ENCODE measurements around the gene CTSV. TPM values are rescaled to one million over a fixed set of nuclear protein-coding genes. Genes with fewer than 3 reads are reported as not detected.
"Not testable (repeated sequence)": the region's sequence is repeated elsewhere in the genome, so short reads cannot be mapped to it uniquely, and the experiment has no call there.

The CTSV gene
- total RNA-seq, 5 donors from 2014 or later (not counting 1 experiment from before 2014, with no cell fraction given): 0.08 to 0.23 TPM; not detected in 3

DNA sequence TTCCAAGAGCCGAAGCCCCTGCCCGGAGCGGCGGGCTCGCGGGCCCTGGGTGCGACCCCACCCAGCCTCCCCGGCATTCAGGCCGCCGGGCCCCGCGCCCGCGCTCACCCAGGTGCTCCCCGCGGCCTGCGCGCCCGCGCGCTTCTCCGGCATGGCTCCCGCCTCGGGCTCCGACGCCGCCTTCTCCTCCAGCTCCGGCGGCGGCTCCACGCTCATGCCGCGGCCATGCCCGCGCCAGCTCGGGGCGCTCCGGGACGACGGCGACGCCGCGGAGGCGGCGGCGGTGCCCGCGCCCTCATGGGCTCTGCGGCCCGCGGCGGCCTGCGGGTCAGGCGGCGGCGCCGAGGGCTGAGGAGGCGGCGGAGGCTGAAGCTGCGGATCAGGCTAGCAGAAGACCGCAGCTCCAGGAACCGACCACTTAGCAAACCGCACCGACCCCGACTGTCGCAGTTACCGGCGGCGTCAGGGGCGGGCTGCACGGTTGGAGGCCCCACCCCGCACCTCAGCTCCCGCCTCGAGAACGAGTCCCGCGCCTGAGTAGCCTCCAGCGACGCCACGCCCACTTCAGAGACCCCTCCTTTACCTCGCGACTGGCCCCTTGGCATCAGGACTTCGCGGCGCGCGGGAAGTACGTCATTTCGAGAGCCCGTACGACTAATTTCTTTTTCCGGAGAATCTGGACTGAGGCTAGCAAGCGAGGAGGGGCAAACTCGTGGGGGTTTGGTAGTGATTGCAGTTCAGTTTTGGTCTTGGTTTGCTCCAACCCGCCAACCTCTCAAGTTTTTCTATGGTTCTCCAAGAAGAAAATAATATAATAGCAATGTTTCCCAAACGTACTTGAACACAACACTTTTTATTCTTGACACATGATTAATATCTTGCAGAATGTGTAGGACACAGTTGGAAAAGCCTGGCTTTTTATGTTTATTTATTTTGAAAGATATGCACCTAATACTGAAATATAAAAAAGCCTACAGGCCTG lies 25.5 kb downstream of the CTSV start:
- Histone ChIP-seq H3K4me3 (ENCODE audit: control insufficient read depth in 1 of 2, extremely low read depth in 1 of 2, low read length in 1 of 2) (peak overlapping the region; percentile 44 to 60), H3K27ac (ENCODE audit: low read length) (peak overlapping the region; percentile 83)
- peaks cover 12 to 21% (median 15%) of the 10 kb centered on the region in 3 donors for H3K4me1 Mint-ChIP-seq
- POLR2A ChIA-PET; CTCF ChIA-PET; H3K9me3 Mint-ChIP-seq; H3K27me3 ChIP-seq (replicated peaks in 1 of 2; ENCODE audit: control insufficient read depth in 2 of 2, extremely low read depth in 1 of 2, insufficient read depth in 2 of 2, low read length in 1 of 2); H3K36me3 Mint-ChIP-seq; H3K9me3 ChIP-seq; H3K27me3 Mint-ChIP-seq; H3K36me3 ChIP-seq (ENCODE audit: control insufficient read depth in 2 of 2, extremely low read depth in 1 of 2, insufficient read depth in 1 of 2, low read length in 1 of 2); H3K4me1 ChIP-seq (ENCODE audit: control insufficient read depth in 1 of 2, extremely low read depth in 1 of 2, insufficient read depth in 2 of 2, low read length in 2 of 2): not testable (repeated sequence)
- ATAC-seq (replicated peaks in 1 of 4) (peak; percentile 93 to 97 (median 96)), DNase-seq (peak; percentile 50 to 79 (median 62))
- WGBS (ENCODE audit: insufficient coverage): 0% methylated on average over 23 of the region's 97 CpGs
- peak overlapping the region; percentile 86 to 89 (median 89) for H3K4me3 Mint-ChIP-seq
- H3K27ac Mint-ChIP-seq: peak overlapping the region; percentile 88 to 89

DNA sequence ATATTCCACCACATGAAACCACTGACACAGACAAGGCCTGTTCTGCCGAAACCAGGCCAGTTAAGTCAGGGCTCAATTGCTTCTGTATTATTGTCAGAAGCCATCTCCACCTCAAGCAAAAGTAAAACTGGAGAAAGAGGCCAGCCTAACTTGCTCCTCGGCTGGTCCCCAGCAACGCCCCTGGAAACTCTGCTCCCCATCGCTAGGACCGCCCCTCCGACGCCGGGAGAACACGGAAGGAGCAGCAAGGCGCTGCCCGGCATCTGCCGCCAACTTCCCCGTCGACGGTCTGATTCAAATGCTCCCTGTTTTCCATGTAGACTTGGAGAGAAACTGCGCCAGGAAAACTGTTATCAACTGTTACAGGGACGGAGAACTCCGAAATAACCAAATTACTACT lies 26.3 kb downstream of the CTSV start:
- ATAC-seq (replicated peaks in 1 of 4) (peak; percentile 25 to 43 (median 32)), DNase-seq (peak in 7 of 35 experiments; percentile 2 to 29 (median 10))
- POLR2A ChIA-PET; H3K36me3 Mint-ChIP-seq; H3K27me3 ChIP-seq (replicated peaks in 1 of 2; ENCODE audit: control insufficient read depth in 2 of 2, extremely low read depth in 1 of 2, insufficient read depth in 2 of 2, low read length in 1 of 2); CTCF ChIA-PET; H3K4me1 ChIP-seq (ENCODE audit: control insufficient read depth in 1 of 2, extremely low read depth in 1 of 2, insufficient read depth in 2 of 2, low read length in 2 of 2); H3K9me3 Mint-ChIP-seq; H3K36me3 ChIP-seq (ENCODE audit: control insufficient read depth in 2 of 2, extremely low read depth in 1 of 2, insufficient read depth in 1 of 2, low read length in 1 of 2); H3K27me3 Mint-ChIP-seq; H3K9me3 ChIP-seq: not testable (repeated sequence)
- Mint-ChIP-seq H3K27ac (peak overlapping the region; percentile 79 to 81), H3K4me1 (peaks cover 12 to 21% (median 15%) of the 10 kb centered on the region in 3 donors), H3K4me3 (peak overlapping the region; percentile 81 to 86 (median 84))
- Histone ChIP-seq H3K27ac (ENCODE audit: low read length) (peak overlapping the region; percentile 44), H3K4me3 (ENCODE audit: control insufficient read depth in 1 of 2, extremely low read depth in 1 of 2, low read length in 1 of 2) (peak overlapping the region; percentile 44)
- 17% methylated on average over 1 of the region's 18 CpGs for WGBS (ENCODE audit: insufficient coverage)

DNA sequence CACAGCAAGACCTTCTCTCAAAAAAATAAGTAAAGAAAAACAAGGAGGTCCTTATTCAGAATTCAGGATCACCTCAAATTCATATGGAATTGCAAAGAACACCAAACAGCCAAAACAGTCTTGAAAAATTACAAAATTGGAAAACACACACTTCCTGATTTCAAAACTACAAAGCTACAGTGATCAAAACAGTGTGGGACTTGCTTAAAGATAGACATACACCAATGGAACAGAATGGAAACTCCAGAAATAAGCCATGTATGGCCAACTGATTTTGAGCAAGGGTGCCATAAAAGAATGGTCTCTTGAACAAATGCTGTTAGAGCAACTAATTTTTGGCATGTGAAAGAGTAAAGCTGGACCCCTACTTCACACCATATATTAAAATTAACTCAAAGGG lies 36.7 kb downstream of the CTSV start:
- H3K27ac ChIP-seq (ENCODE audit: low read length); H3K27ac Mint-ChIP-seq; H3K4me3 Mint-ChIP-seq; H3K4me3 ChIP-seq (ENCODE audit: control insufficient read depth in 1 of 2, extremely low read depth in 1 of 2, low read length in 1 of 2); H3K9me3 Mint-ChIP-seq; CTCF ChIA-PET; ATAC-seq (replicated peaks in 1 of 4); H3K27me3 Mint-ChIP-seq; DNase-seq; H3K9me3 ChIP-seq; H3K4me1 ChIP-seq (ENCODE audit: control insufficient read depth in 1 of 2, extremely low read depth in 1 of 2, insufficient read depth in 2 of 2, low read length in 2 of 2); POLR2A ChIA-PET; H3K27me3 ChIP-seq (replicated peaks in 1 of 2; ENCODE audit: control insufficient read depth in 2 of 2, extremely low read depth in 1 of 2, insufficient read depth in 2 of 2, low read length in 1 of 2); H3K36me3 Mint-ChIP-seq; H3K36me3 ChIP-seq (ENCODE audit: control insufficient read depth in 2 of 2, extremely low read depth in 1 of 2, insufficient read depth in 1 of 2, low read length in 1 of 2): not testable (repeated sequence)
- peaks cover 48 to 53% (median 50%) of the 10 kb centered on the region in 3 donors for H3K4me1 Mint-ChIP-seq

DNA sequence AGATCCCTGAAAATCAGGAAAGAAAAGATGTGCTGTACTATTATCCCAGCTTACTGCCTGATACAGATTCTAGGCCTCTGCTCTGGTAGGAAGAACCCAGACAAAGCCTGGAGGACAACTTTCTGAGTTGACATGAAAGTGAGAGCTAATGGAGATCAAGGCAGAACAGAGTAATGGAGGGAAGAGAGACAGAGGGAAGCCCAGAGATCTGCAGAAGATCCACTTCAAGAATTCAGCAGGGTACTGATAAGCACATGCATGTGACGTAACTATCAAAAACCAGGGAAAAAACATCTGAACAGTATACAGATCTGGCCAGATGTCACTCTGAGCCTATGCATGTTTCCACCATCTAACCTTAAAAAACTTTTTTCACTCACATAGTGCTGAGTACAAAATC lies 37.6 kb downstream of the CTSV start:
- ATAC-seq (replicated peaks in 1 of 4); H3K36me3 Mint-ChIP-seq; POLR2A ChIA-PET; H3K4me3 ChIP-seq (ENCODE audit: control insufficient read depth in 1 of 2, extremely low read depth in 1 of 2, low read length in 1 of 2); H3K9me3 Mint-ChIP-seq; CTCF ChIA-PET; H3K4me1 ChIP-seq (ENCODE audit: control insufficient read depth in 1 of 2, extremely low read depth in 1 of 2, insufficient read depth in 2 of 2, low read length in 2 of 2); H3K36me3 ChIP-seq (ENCODE audit: control insufficient read depth in 2 of 2, extremely low read depth in 1 of 2, insufficient read depth in 1 of 2, low read length in 1 of 2); H3K27me3 Mint-ChIP-seq; H3K27me3 ChIP-seq (replicated peaks in 1 of 2; ENCODE audit: control insufficient read depth in 2 of 2, extremely low read depth in 1 of 2, insufficient read depth in 2 of 2, low read length in 1 of 2); H3K27ac Mint-ChIP-seq; DNase-seq; H3K4me3 Mint-ChIP-seq; H3K27ac ChIP-seq (ENCODE audit: low read length); H3K9me3 ChIP-seq: not testable (repeated sequence)
- no CpG with 5 or more reads among the region's 1 CpG for WGBS (ENCODE audit: insufficient coverage)
- H3K4me1 Mint-ChIP-seq: peaks cover 50 to 58% (median 53%) of the 10 kb centered on the region in 3 donors

DNA sequence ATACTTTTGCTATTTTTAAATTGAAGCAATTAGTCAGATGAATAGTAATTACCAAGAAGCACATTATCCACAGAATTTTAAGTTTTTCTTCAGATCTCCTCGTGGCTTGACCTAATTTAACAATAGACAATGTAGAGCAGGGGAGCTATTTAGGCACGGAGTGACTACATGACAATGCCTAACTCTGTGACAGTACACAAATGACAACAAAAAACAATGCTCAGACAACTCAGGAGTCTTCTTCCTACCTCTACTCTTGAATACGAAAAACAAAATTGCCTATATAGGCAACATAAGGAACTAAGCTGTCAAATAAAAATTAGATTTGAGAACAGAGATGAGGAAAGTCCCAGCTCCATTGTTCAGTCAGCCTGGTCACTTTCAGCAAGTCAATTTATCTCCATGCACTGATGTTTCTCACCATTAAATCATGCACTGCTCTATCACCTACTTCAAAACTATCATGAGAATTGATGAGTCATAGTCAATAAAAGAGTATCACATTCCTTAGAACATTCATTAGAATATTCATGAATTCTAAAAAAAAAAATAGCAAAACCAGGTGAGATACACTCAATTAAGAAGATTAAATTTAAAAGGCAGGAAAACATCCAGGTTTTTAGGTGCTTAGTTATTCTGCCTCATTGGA lies 38.7 kb downstream of the CTSV start:
- ATAC-seq (replicated peaks in 1 of 4); H3K9me3 ChIP-seq; POLR2A ChIA-PET; DNase-seq; H3K9me3 Mint-ChIP-seq; H3K36me3 ChIP-seq (ENCODE audit: control insufficient read depth in 2 of 2, extremely low read depth in 1 of 2, insufficient read depth in 1 of 2, low read length in 1 of 2); H3K27me3 Mint-ChIP-seq; H3K27ac ChIP-seq (ENCODE audit: low read length); CTCF ChIA-PET; H3K4me3 ChIP-seq (ENCODE audit: control insufficient read depth in 1 of 2, extremely low read depth in 1 of 2, low read length in 1 of 2); H3K27ac Mint-ChIP-seq; H3K27me3 ChIP-seq (replicated peaks in 1 of 2; ENCODE audit: control insufficient read depth in 2 of 2, extremely low read depth in 1 of 2, insufficient read depth in 2 of 2, low read length in 1 of 2); H3K4me3 Mint-ChIP-seq; H3K36me3 Mint-ChIP-seq; H3K4me1 ChIP-seq (ENCODE audit: control insufficient read depth in 1 of 2, extremely low read depth in 1 of 2, insufficient read depth in 2 of 2, low read length in 2 of 2): not testable (repeated sequence)
- peaks cover 47 to 60% (median 52%) of the 10 kb centered on the region in 3 donors for H3K4me1 Mint-ChIP-seq
- WGBS (ENCODE audit: insufficient coverage): no CpG with 5 or more reads among the region's 3 CpGs

DNA sequence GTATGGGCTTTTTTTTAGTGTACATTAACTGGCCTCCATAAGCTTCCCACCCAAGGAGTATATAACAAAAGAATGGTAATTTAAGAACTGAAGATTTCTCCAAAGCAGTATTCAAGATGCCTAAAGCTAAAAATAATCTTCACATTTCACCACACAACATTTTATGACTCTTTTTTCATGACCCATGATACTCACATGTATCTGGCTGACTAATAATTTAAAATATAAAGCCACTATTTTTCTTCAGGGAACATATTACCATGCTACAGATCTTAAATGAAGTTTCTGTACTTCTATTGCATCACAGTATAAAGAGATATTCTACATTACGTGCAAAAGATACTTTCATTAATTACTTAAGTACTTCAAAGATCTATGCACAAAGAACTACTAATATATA lies 39.2 kb downstream of the CTSV start:
- H3K4me3 Mint-ChIP-seq; H3K27ac ChIP-seq (ENCODE audit: low read length); DNase-seq; H3K36me3 Mint-ChIP-seq; H3K9me3 Mint-ChIP-seq; POLR2A ChIA-PET; ATAC-seq (replicated peaks in 1 of 4); H3K4me1 ChIP-seq (ENCODE audit: control insufficient read depth in 1 of 2, extremely low read depth in 1 of 2, insufficient read depth in 2 of 2, low read length in 2 of 2); H3K4me3 ChIP-seq (ENCODE audit: control insufficient read depth in 1 of 2, extremely low read depth in 1 of 2, low read length in 1 of 2); H3K36me3 ChIP-seq (ENCODE audit: control insufficient read depth in 2 of 2, extremely low read depth in 1 of 2, insufficient read depth in 1 of 2, low read length in 1 of 2); H3K27me3 ChIP-seq (replicated peaks in 1 of 2; ENCODE audit: control insufficient read depth in 2 of 2, extremely low read depth in 1 of 2, insufficient read depth in 2 of 2, low read length in 1 of 2); H3K27ac Mint-ChIP-seq; CTCF ChIA-PET; H3K27me3 Mint-ChIP-seq; H3K9me3 ChIP-seq: not testable (repeated sequence)
- no CpG with 5 or more reads among the region's 1 CpG for WGBS (ENCODE audit: insufficient coverage)
- H3K4me1 Mint-ChIP-seq: peaks cover 48 to 60% (median 52%) of the 10 kb centered on the region in 3 donors

Measured in T-cell (primary cell).